HepG2 (cell line): ENCODE results near the gene EFEMP2. TPM values are rescaled to one million over a fixed set of nuclear protein-coding genes. Genes with fewer than 3 reads are reported as not detected.

Source experiments
- ATF4 ChIP-seq, 2 experiments: fragments of 450-650 bp in 1 of 2; sonication (generic) in 1 of 2; formaldehyde crosslinking; IDR thresholded peaks; 2 replicates each; pipeline versions ENCODE4 v1.5.0 to v1.8.0; 2020 to 2022; ENCODE audit warnings: mild to moderate bottlenecking in 1 of 2, missing genetic modification reagents in 1 of 2
- ATF5 ChIP-seq: sonication (generic); formaldehyde crosslinking; IDR thresholded peaks from 2 replicates; pipeline ENCODE4 v1.4.0; 2020; ENCODE audit warnings: mild to moderate bottlenecking, low read depth, missing genetic modification reagents
- DDIT3 ChIP-seq: sonication (generic); formaldehyde crosslinking; IDR thresholded peaks from 2 replicates; pipeline ENCODE4 v1.4.0; 2020; ENCODE audit warnings: mild to moderate bottlenecking, missing genetic modification reagents
- FOXK1 ChIP-seq: sonication (generic); formaldehyde crosslinking; IDR thresholded peaks from 2 replicates; pipeline ENCODE4 v1.4.0; 2020; ENCODE audit warnings: low read depth, missing genetic modification reagents, borderline replicate concordance
- HDAC6 ChIP-seq: fragments of 200-600 bp; sonication (generic); IDR thresholded peaks from 2 replicates; pipeline ENCODE4 v1.7.0; 2017; ENCODE audit warnings: mild to moderate bottlenecking, antibody characterized with exemption, low read length, low read depth
- HNRNPL ChIP-seq: fragments of 200-400 bp; formaldehyde crosslinking; IDR thresholded peaks from 2 replicates; pipeline ENCODE4 v1.6.1; 2017; ENCODE audit warnings: mild to moderate bottlenecking, low read depth, low read length
- JUND ChIP-seq: sonication (generic); formaldehyde crosslinking; IDR thresholded peaks from 2 replicates; pipeline ENCODE4 v1.8.0; 2022; ENCODE audit warnings: mild to moderate bottlenecking, missing genetic modification reagents
- MNT ChIP-seq: fragments of 450-650 bp; IDR thresholded peaks from 2 replicates; pipeline ENCODE4 v1.6.1; 2016
- MXI1 ChIP-seq: IDR thresholded peaks from 3 replicates; pipeline ENCODE4 v1.6.1; 2012; ENCODE audit warnings: low read depth, low read length, inconsistent platforms, borderline replicate concordance
- NFKB2 ChIP-seq: sonication (generic); formaldehyde crosslinking; IDR thresholded peaks from 2 replicates; pipeline ENCODE4 v1.4.0; 2020; ENCODE audit warnings: missing genetic modification reagents, borderline replicate concordance
- PRDM15 ChIP-seq: sonication (generic); formaldehyde crosslinking; IDR thresholded peaks from 2 replicates; pipeline ENCODE4 v1.4.0; 2020; ENCODE audit warnings: missing genetic modification reagents
- REPIN1 ChIP-seq: sonication (generic); formaldehyde crosslinking; IDR thresholded peaks from 2 replicates; pipeline ENCODE4 v1.8.0; 2022; ENCODE audit warnings: missing genetic modification reagents, low read depth, mild to moderate bottlenecking, borderline replicate concordance
- TCF7L2 ChIP-seq: IDR thresholded peaks from 2 replicates; pipeline ENCODE4 v1.6.1; 2011; ENCODE audit warnings: mild to moderate bottlenecking, low read depth, low read length, moderate library complexity
- ZBED4 ChIP-seq: sonication (generic); formaldehyde crosslinking; IDR thresholded peaks from 2 replicates; pipeline ENCODE4 v1.4.0; 2020; ENCODE audit warnings: missing genetic modification reagents, borderline replicate concordance
- ZFX ChIP-seq: sonication (generic); formaldehyde crosslinking; IDR thresholded peaks from 2 replicates; pipeline ENCODE4 v1.4.0; 2020; ENCODE audit warnings: mild to moderate bottlenecking, low read depth, missing genetic modification reagents, moderate library complexity
- ZNF160 ChIP-seq: sonication (generic); formaldehyde crosslinking; IDR thresholded peaks from 2 replicates; pipeline ENCODE4 v1.8.0; 2022; ENCODE audit warnings: mild to moderate bottlenecking, inconsistent platforms, missing genetic modification reagents
- ZNF562 ChIP-seq: sonication (generic); formaldehyde crosslinking; IDR thresholded peaks from 2 replicates; pipeline ENCODE4 v1.8.0; 2022; ENCODE audit warnings: missing genetic modification reagents, borderline replicate concordance
- ZNF567 ChIP-seq: sonication (generic); formaldehyde crosslinking; IDR thresholded peaks from 2 replicates; pipeline ENCODE4 v1.8.1; 2023; ENCODE audit warnings: mild to moderate bottlenecking, missing genetic modification reagents, borderline replicate concordance
- ZNF577 ChIP-seq: sonication (generic); formaldehyde crosslinking; IDR thresholded peaks from 2 replicates; pipeline ENCODE4 v1.4.0; 2020; ENCODE audit warnings: mild to moderate bottlenecking, low read depth, missing genetic modification reagents, borderline replicate concordance
- polyA plus RNA-seq, 8 experiments: library from polyadenylated mRNA; depleted of rRNA in 3 of 8; stranded (reverse) in 7 of 8; unstranded in 1 of 8; fragments of >200 nt; fragmentation: Illumina TruSeq in 4 of 8; extraction: Trizol in 4 of 8; gene quantifications; 2 replicates each; pipeline versions ENCODE4 v1.2.1 to v1.2.3, GENCODE V29; 2011 to 2016; ENCODE audit warnings: low read depth in 4 of 8, missing spikeins in 1 of 8, mixed read lengths in 1 of 8; ENCODE audit not compliant: insufficient read depth in 1 of 8
- total RNA-seq, 5 experiments: library from RNA; depleted of rRNA; stranded (reverse); fragments of >200 nt; fragmentation: Illumina TruSeq; extraction: Trizol; gene quantifications; 2 replicates each; pipeline ENCODE4 v1.2.3, GENCODE V29; 2016; ENCODE audit warnings: low read depth in 1 of 5

EFEMP2 gene
- total and polyA plus RNA-seq, 2 of the 13 experiments (the other 11 are each of a cell fraction or from before 2014, with no cell fraction given), result 7.4 to 29.7 TPM

GRCh38 chr11:65915821-65916251, 43.2 kb upstream of the EFEMP2 start (continued):
- no peak for TF ChIP-seq DDIT3 (CRISPR knock-in tag)
- TF ChIP-seq HNRNPL, result no peak
- TF ChIP-seq JUND, result no peak
- TF ChIP-seq ATF4 (CRISPR knock-in tag; IDR thresholded peaks at IDR 0.05), result no peak
- no peak for TF ChIP-seq ZFX
- TF ChIP-seq ZNF160 (CRISPR knock-in tag), result no peak
- TF ChIP-seq ATF5 (CRISPR knock-in tag), result no peak
- TF ChIP-seq REPIN1 (CRISPR knock-in tag), result no peak
- no peak for TF ChIP-seq ZNF577 (CRISPR knock-in tag)
- no peak for TF ChIP-seq ZBED4
- no peak for TF ChIP-seq FOXK1 (CRISPR knock-in tag)
- no peak for TF ChIP-seq PRDM15 (CRISPR knock-in tag)
- TF ChIP-seq MNT, result no peak
- no peak for TF ChIP-seq ZNF567 (CRISPR knock-in tag)
- TF ChIP-seq MXI1, result peak; percentile 23; the same call in 1 of the 3 replicates
- TF ChIP-seq NFKB2 (CRISPR knock-in tag), result no peak
- TF ChIP-seq ZNF562 (CRISPR knock-in tag), result no peak
- no peak for TF ChIP-seq HDAC6
- TF ChIP-seq TCF7L2, result no peak
